GM11168 (cell line): ENCODE data around the gene TMEM175.

Experiments used
- in situ Hi-C: fragments of 300-500 bp; cut with MboI; formaldehyde crosslinking; loops from one replicate; pipeline ENCODE4 v1.12.0; 2022; ENCODE audit warnings: low sequenced_read_pairs; ENCODE audit not compliant: unreplicated experiment

Gene TMEM175

DNA sequence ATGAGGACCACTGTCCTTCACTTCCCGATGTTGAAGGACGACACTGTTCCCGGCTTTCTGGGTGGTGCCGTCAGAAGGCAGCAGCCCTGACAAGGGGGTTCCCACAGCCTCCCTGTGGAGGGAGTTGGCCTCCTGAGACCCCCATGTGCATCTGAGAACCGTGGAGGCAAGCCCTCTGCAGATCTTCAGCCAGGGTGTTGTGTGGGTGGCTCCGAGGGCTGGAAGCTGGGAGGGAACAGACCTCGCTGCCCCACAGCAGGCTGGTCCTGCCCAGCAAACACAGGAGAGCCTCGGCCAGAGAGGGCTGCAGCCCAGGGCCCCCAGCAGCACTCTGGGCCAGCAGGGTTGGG is 24.9 kb downstream of the TMEM175 start:
- in situ Hi-C loops: no loop called here

DNA sequence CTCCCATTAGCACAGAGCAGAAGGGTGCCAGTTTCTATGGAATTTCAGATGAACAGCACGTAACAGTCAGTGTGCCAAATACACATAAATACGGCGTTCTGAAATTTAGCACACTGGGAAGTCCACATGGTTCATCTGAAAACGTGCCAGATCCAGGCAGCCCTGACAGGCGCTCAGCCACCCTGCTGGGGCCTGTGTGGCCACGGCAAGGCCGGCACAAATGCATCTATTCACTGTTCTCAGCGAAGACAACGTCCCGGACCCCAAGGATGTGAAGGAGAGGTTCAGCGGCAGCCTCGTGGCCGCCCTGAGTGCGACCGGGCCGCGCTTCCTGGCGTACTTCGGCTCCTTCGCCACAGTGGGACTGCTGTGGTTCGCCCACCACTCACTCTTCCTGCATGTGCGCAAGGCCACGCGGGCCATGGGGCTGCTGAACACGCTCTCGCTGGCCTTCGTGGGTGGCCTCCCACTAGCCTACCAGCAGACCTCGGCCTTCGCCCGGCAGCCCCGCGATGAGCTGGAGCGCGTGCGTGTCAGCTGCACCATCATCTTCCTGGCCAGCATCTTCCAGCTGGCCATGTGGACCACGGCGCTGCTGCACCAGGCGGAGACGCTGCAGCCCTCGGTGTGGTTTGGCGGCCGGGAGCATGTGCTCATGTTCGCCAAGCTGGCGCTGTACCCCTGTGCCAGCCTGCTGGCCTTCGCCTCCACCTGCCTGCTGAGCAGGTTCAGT is 25.5 kb downstream of the TMEM175 start:
- in situ Hi-C loops: no loop called here

DNA sequence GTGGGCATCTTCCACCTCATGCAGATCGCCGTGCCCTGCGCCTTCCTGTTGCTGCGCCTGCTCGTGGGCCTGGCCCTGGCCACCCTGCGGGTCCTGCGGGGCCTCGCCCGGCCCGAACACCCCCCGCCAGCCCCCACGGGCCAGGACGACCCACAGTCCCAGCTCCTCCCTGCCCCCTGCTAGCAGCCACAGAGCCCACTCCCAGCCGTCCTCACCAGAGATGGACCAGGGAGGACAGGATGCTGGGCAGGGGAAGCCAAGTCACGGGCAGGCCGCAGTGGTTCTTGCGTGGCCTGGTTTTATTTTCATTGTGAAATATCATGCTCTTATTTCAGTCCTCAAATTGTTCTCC is 26.0 kb downstream of the TMEM175 start:
- in situ Hi-C loops: no loop called here

DNA sequence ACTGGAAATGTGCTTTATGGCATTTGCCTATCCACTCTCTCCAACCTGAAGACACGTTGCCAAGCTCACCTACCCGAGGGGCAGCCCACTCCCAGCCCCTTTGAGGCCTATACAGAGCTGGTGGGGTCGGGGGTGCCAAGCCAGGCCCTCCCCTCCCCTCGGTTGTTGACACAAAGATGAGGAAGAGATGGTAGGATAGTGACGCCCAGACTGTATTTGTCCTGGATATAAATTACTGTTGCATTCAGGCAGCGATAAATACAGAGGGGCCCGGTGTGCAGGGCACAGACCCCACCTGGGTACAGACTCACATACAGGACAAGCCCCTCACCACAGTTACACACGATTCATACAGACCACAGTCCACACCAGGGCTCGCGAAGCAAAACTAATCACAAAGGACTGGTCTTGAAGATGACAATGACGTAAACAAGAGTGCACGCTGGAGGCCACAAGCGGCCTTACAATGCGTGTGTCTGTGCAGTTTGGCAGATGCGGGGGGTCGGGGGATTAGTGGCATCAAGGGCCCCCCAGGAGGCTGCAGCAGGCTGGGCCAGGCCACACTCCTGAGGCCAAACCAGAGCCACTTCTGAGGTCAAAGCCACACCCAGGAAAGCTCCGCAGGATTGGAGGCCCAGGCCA is 26.6 kb downstream of the TMEM175 start:
- in situ Hi-C loops: no loop called here

DNA sequence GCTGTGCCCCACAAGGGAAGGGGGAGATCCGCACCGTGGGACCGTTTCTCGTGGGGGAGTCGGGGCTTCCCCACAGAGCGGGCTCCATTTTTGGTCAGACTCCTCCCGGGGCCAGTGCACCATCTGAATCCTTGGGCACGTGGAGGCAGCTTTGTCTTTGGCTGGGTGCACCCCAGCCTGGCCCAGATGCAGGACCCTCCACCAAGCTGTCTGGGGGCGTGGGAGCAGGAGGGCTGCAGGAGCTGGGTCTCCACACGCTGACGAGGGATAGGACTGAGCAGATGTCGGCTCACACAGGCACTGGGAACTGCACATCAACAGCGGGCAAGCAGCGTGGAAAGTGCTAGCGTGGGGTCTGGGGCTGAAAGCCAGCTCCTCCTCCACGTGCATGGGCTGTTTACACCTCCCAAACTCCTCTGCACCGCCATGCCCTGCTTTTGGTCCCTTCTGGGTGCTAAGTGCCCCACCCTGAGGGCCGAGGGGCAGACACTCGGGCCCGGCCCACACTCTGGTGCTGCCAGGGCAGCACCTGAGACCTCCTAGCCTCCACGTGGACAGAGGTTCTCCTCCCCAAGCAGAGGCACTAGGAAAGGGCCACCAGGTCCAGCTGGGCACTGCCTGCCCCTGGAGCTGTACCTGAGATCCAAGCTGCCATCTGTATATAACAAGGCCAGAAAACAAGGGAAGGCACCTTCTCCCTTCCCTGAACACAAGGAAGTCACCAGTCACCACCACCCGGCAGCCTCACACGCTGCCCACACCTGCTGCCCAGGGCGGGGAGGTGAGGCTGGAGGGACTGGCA is 27.3 kb downstream of the TMEM175 start:
- in situ Hi-C loops: no loop called here

DNA sequence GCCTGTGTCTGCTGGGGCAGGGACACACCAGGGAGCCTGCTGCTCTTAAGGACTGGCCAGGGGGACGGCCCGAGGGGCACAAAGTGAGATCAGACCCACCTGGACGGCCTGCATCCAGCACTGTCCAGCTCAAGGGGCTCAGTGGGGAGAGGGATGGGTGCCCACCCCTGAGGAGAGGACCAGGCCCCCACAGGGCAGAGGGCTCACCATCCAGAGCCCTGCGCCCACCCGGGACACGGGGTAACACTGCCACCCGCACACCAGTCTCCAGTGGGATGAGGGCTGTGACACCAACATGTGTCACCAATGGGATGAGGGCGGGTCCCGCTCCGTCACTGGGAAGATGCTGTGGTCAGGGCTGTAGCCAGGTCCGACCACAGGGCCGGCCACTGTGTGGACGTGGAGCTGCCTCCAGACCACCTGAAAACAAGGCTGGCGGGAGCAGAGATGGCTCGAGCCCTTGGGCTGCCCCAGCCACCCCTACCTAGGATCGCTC is 27.9 kb downstream of the TMEM175 start:
- in situ Hi-C loops: no loop called here

DNA sequence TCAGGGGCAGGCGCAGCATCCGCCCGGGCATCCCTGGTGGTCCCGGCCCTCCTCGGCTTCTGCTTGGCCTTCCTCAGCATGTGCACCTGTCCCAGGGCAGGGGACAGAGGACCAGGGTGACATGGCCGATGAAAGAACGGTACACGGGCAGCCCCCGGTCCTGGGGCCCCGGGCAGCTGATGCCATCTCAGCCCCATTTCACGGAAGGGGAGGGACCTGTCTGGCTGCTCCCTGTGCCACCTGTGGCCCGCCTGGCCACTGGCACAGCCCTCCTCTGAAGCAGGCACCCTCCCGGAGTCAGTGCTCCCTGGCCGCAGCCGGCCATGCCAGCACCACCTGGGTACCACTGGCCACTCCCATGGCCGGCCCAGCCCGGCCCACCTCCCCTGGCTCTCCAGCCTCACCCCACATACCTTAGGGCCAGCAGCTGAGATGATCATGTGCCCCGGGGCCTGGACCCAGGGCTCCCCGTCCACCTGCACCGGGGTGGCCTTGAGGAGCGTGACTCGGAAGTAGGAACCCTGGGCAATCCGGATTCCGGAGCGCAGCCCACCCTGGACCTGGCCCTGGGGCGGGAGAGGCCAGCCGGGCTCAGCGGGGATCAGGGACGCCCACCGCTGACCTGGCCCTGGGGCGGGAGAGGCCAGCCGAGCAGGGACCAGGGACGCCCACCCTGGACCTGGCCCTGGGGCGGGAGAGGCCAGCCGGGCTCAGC is 28.5 kb downstream of the TMEM175 start:
- in situ Hi-C loops: no loop called here

DNA sequence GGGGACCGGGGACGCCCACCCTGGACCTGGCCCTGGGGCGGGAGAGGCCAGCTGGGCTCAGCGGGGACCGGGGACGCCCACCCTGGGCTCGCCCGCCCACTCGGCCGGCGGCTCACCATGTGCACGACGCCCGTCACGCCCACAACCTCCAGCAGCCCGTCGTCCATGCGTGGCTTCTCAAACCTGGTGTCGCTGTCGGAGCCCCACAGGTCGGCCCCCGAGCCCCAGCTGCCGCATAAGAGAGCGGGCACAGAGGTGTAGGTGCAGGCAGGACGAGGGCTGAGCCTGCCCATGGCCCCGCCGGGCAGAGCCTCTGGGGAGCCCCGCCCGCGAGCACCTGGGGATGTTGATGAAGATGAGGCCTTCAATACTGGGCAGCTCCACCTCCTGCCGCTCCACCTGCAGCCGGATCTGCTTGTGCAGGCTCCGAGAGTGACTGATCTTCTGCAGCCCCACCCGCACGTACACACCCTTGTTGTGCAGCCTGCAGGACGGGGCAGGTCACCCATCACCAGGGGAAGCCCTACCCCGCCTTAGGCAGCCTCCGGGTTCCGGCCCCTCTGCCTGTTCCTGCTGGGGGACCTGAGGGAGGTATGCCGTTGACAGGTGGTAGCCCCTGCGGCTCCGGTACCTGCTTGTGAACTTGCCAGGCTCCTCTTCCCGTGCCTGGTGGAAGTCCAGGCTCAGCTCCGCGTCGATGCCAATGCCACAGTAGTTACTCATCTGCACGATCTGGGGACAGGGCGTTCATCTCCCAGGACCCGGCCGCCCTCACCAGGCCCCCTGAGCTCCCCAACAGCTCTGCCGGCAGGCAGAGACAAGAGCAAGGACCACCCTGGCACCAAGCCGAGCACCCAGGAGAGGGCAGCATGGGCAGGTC is 29.3 kb downstream of the TMEM175 start:
- in situ Hi-C loops: no loop called here

DNA sequence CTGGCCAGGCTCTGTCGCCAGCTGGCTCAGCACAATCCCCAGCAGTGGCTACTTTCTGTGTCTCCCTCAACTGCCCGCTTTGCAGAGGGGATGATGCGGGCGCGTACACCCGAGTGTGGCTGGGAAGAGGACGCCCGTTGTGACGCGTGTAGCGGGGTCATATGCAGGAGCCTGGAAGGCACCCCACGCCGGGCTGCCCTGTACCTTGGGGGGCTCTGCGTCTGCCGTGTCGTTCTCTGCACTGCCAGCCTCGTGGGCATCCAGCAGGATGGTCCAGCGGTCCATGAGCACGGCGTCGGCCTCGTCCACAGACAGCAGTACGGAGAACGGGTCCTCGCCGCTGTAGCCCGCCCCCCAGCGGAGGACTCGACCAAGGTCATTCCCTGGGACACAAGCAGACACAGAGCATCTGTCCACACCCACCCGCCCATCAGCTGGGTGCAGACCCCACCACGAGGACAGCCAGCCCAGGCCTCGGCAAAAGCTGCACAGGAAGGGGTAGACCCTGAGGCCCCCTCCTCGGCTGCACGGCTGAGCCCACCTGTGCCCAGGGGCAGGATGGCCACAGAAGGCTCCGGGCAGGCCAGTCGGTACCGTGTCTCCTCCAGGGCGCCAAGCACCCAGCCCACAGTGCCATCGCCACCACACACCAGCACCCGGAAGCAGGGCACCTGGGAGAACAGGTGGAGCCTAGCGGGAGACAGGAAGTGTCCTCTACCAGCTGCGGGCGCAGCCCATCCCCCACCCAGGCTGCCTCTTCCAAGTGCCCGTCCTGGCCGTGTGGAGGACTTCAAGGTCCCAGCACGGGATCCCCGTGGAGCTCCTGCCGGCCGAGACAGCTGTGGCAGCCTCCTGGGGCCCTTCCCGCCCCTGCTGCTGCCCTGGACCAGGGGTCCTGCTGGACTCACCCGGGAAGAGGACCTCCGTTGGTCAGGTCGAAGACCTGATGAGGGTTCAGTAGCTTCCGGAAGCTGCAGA is 30.3 kb downstream of the TMEM175 start:
- in situ Hi-C loops: no loop called here

DNA sequence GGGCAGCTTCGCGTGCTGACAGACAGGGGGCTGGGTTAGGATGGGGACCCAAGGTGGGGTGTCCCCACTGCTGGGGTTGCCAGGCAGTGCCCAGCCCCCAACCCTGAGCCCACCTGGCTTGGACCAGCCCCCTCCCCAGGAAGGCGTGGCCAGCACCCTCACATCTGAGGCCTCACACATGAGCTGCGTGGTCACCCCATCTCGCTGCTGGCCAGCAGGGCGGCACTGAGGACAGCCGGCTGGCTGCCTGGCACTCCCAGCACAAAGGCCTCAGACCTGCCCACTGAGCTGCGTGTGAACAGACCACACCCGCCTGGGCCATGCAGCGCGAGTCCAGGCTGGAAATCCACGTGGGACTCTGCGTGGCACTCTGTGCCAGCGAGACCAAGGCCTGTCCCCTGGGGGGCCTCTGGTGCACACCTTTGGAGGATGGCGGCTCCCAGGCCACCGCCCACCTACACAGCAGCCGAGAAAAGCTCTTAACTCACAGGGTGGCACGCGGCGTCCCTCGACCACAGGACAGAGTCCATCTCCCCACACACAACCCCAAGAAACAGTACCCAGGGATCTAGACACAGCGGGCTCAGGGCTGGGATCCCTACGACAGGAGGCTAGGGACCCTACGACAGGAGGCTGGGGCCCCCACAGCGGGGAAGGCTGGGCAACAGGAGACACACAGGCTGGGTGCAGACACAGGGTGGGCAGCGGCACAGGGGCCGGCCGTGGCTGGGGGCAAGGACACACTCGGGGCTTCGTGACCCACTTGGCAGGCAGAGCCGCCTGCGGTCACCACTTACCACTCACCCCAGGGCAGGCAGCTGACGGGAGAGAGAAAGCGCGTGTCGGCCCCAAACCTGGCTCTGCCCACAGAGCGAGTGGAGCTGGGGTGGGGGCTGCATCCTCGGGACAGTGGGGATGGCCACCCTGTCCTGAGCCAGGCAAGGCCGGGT is 31.3 kb downstream of the TMEM175 start:
- in situ Hi-C loops: no loop called here

DNA sequence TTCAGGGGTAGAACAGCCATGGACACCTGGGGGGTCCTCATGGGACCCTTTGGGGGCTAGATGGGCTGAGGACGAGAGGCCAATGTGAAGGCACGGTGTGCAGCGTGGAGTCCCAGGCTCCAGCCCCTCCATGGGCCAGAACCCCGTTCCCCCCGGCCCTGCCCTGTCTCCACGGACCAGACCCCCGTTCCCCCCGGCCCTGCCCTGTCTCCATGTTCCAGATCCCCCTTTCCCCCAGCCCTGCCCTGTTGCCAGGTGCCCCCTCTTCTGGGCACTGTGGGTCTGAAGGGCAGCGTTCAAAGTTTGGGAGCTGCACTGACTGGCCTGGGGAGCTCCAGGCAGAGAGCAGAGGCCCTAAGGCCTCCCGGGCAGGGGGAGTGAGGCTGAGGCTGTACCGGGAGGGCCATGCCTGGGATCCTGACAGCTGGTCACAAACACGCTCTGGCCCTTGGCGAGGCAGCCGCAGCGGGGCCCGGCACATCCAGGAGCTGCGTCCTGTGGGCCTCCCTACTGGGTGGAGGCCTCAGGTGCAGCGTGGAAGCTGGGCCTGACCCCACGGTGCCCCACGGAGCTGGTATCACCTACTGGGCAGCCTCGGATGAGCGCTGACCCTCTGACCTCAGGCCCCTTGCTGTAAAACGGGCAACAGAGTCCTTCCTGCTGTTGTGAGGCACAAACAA is 32.2 kb downstream of the TMEM175 start:
- in situ Hi-C loops: no loop called here

DNA sequence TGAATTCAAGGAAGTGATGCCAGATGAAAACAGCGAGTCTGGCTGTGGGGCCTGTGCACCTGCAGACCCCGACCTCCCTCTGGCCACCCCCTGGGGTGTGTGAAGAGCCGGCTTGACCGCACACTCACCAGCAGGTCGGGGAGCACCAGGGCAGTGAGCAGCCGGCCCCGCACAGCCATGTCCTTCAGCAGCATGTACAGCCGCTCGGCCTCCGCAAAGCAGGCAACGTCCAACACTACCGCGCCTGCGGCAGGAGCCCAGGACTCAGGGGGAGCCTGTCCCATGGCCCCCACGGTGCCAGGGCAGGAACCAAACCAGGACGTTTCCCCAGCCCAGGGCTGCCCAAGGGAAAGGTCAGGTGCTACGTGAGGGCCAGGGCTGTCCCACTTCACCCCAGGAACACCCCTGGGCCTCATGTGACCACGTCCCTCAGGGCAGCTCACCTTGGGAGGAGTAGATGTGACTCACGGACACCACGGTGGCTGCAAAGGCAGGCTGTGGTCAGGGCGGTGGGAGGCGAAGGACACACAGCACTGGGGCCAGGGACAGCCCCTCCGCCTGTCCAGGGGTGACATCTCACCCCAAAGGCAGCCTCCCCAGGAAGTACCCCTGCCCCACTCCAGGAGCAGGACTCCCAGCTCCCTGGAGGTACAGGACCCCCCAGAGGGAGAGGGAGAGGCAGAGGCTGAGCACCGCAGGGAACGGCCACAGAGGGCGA is 32.9 kb downstream of the TMEM175 start:
- in situ Hi-C loops: no loop called here

DNA sequence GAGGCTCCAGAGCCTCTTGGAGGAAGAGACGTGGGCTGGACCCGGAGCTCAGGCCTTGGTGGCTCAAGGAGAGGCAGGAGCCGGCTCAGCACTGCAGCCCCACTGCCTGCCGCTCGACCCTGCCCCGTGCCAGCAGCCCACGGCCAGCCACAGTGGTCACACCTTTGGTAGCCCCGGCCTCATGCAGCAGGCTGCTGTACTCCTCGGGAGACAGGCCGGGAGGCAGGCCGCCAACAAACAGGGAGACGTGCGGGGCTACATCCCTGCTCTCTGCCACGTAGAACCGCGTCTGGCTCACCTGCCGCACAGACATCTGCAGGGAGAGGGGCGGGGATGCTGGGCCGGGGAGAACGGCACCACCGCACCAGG is 33.5 kb downstream of the TMEM175 start:
- in situ Hi-C loops: no loop called here

DNA sequence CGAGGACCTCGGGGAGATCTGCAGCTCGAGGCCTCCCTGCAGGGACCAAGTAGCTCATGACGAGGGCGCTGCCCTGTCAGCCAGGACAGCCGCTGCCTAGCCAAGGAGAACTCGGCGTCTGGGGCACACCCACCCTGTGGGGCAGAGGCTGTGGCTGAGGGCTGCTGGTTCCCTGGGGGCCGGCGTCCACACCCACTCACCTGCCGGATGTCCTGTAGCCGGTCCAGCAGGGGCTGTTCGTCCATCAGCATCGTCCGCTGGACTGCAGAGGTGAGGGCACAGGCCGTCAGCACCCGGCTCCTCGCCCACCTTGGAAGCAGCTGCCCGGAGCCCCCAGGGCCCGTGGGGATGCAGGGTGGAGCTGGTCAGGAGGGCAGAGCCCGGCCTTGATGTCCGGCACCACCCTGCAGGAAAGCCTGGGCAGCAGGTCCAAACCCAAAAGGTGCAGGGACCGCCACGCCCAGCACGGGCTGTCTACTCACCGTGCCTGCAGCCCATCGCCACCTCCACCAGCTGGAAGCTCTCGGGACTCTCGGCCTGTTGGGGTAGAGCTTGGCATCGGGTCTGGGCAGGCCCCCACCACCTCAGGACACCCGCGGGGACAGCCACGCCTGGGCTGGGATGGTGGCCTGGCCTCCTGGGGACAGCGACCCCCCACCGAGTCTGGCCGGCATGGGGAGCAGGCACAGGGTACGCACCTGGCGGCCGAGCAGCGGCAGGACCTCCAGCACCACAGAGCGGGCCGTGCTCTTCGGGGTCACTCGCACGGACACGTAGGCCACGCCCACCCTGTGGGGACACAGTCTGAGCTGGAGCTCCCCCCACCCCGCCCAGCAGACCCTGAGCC is 34.2 kb downstream of the TMEM175 start:
- in situ Hi-C loops: no loop called here
